HAP-1 (cell line): Measurements from ENCODE around the gene IGSF9B.

Source experiments
- DNase-seq, 2 experiments: peaks; one replicate each; pipeline ENCODE4 v3.0.0-alpha.2; 2016 to 2020; ENCODE audit warnings: low spot score in 2 of 2
- H3K27me3 ChIP-seq: fragments of 250-450 bp; sonication (Bioruptor Pico); 2 replicates; pipeline ENCODE4 v1.5.1; 2020; ENCODE audit warnings: low read depth, mild to moderate bottlenecking, moderate library complexity
- H3K36me3 ChIP-seq: fragments of 250-450 bp; sonication (Bioruptor Pico); replicated peaks from 2 replicates; pipeline ENCODE4 v1.5.1; 2020; ENCODE audit warnings: mild to moderate bottlenecking
- H3K4me1 ChIP-seq: fragments of 250-450 bp; sonication (Bioruptor Pico); 2 replicates; pipeline ENCODE4 v1.5.1; 2020; ENCODE audit warnings: mild to moderate bottlenecking
- H3K4me3 ChIP-seq: fragments of 250-450 bp; sonication (Bioruptor Pico); 2 replicates; pipeline ENCODE4 v1.5.1; 2020; ENCODE audit warnings: mild to moderate bottlenecking, moderate library complexity
- H3K9me3 ChIP-seq: fragments of 250-450 bp; sonication (Bioruptor Pico); 2 replicates; pipeline ENCODE4 v1.5.1; 2020; ENCODE audit warnings: mild to moderate bottlenecking, moderate library complexity
- in situ Hi-C: fragments of 300-500 bp; cut with MboI; formaldehyde crosslinking; loops from 3 replicates; pipeline ENCODE4 v1.14.3; 2020; ENCODE audit warnings: low sequenced_read_pairs, inconsistent platforms, mixed read lengths

Gene IGSF9B

GRCh38 chr11:133955945-133956421, 785 bp downstream of the IGSF9B start:
- peak overlapping the region; percentile 61 for H3K4me3 ChIP-seq
- peak in 1 of 2 experiments; percentile 24 for DNase-seq

GRCh38 chr11:133955081-133955891, 1.5 kb downstream of the IGSF9B start:
- DNase-seq, result no peak
- no peaks in the 10 kb centered on the region for H3K36me3 ChIP-seq
- H3K4me3 ChIP-seq, result peak overlapping the region; percentile 61
- peaks cover 3% of the 10 kb centered on the region for H3K4me1 ChIP-seq
- in situ Hi-C loops, result no loop called here
- no peaks in the 10 kb centered on the region for H3K9me3 ChIP-seq
- 0 out of 2 replicates have a peak, but pooled peaks cover 5% of the 10 kb centered on the region for H3K27me3 ChIP-seq

More at GRCh38 chr11:133955945-133956421, 785 bp downstream of the IGSF9B start:
- H3K36me3 ChIP-seq, result no peaks in the 10 kb centered on the region
- in situ Hi-C loops, result no loop called here
- H3K27me3 ChIP-seq, result 0 out of 2 replicates have a peak, but pooled peaks cover 5% of the 10 kb centered on the region
- H3K9me3 ChIP-seq, result no peaks in the 10 kb centered on the region
- peaks cover 3% of the 10 kb centered on the region for H3K4me1 ChIP-seq

GRCh38 chr11:133953999-133954398, 2.8 kb downstream of the IGSF9B start:
- Histone ChIP-seq H3K4me1 (peaks cover 3% of the 10 kb centered on the region), H3K9me3 (no peaks in the 10 kb centered on the region), H3K36me3 (no peaks in the 10 kb centered on the region), H3K4me3 (no peak overlapping the region), H3K27me3 (no peaks in the 10 kb centered on the region)
- no peak for DNase-seq
- in situ Hi-C loops, result no loop called here

GRCh38 chr11:133953547-133953946, 3.2 kb downstream of the IGSF9B start:
- in situ Hi-C loops, result no loop called here
- Histone ChIP-seq H3K27me3 (no peaks in the 10 kb centered on the region), H3K9me3 (no peaks in the 10 kb centered on the region), H3K4me1 (peaks cover 3% of the 10 kb centered on the region), H3K4me3 (no peak overlapping the region), H3K36me3 (no peaks in the 10 kb centered on the region)
- DNase-seq, result no peak

GRCh38 chr11:133952199-133953190, 4.3 kb downstream of the IGSF9B start:
- Histone ChIP-seq H3K4me1 (peaks cover 2% of the 10 kb centered on the region), H3K27me3 (no peaks in the 10 kb centered on the region), H3K36me3 (no peaks in the 10 kb centered on the region), H3K4me3 (no peak overlapping the region), H3K9me3 (no peaks in the 10 kb centered on the region)
- in situ Hi-C loops, result no loop called here
- DNase-seq, result no peak

- in situ Hi-C loops, result no loop called here
- no peaks in the 10 kb centered on the region for H3K27me3 ChIP-seq
- DNase-seq, result no peak
- no peaks in the 10 kb centered on the region for H3K36me3 ChIP-seq
- H3K4me1 ChIP-seq, result no peaks in the 10 kb centered on the region
- H3K9me3 ChIP-seq, result no peaks in the 10 kb centered on the region
- H3K4me3 ChIP-seq, result no peak overlapping the region
Observed at GRCh38 chr11:133951327-133952198, 5.2 kb downstream of the IGSF9B start.

- no peak overlapping the region for H3K4me3 ChIP-seq
- no peaks in the 10 kb centered on the region for H3K36me3 ChIP-seq
- no peaks in the 10 kb centered on the region for H3K27me3 ChIP-seq
- H3K4me1 ChIP-seq, result no peaks in the 10 kb centered on the region
- H3K9me3 ChIP-seq, result no peaks in the 10 kb centered on the region
- in situ Hi-C loops, result no loop called here
- no peak for DNase-seq
Observed at GRCh38 chr11:133950874-133951326, 5.9 kb downstream of the IGSF9B start.

- no peaks in the 10 kb centered on the region for H3K9me3 ChIP-seq
- no peaks in the 10 kb centered on the region for H3K36me3 ChIP-seq
- H3K4me3 ChIP-seq, result no peak overlapping the region
- no peaks in the 10 kb centered on the region for H3K4me1 ChIP-seq
- no peaks in the 10 kb centered on the region for H3K27me3 ChIP-seq
- in situ Hi-C loops, result no loop called here
- DNase-seq, result no peak
Observed at GRCh38 chr11:133950421-133950820, 6.3 kb downstream of the IGSF9B start.

GRCh38 chr11:133949129-133949528, 7.6 kb downstream of the IGSF9B start:
- no peak for DNase-seq
- Histone ChIP-seq H3K4me3 (no peak overlapping the region), H3K4me1 (no peaks in the 10 kb centered on the region)

GRCh38 chr11:133948711-133949110, 8.1 kb downstream of the IGSF9B start:
- Histone ChIP-seq H3K36me3 (no peaks in the 10 kb centered on the region), H3K4me3 (no peak overlapping the region), H3K4me1 (no peaks in the 10 kb centered on the region), H3K27me3 (no peaks in the 10 kb centered on the region), H3K9me3 (no peaks in the 10 kb centered on the region)
- in situ Hi-C loops, result no loop called here
- DNase-seq, result no peak

More at GRCh38 chr11:133949129-133949528, 7.6 kb downstream of the IGSF9B start:
- in situ Hi-C loops, result no loop called here
- H3K27me3 ChIP-seq, result no peaks in the 10 kb centered on the region
- H3K36me3 ChIP-seq, result no peaks in the 10 kb centered on the region
- H3K9me3 ChIP-seq, result no peaks in the 10 kb centered on the region

- peak; percentile 20 to 68 for DNase-seq
- Histone ChIP-seq H3K4me3 (no peak overlapping the region), H3K36me3 (no peaks in the 10 kb centered on the region), H3K4me1 (no peaks in the 10 kb centered on the region), H3K9me3 (no peaks in the 10 kb centered on the region), H3K27me3 (no peaks in the 10 kb centered on the region)
- in situ Hi-C loops, result no loop called here
Observed at GRCh38 chr11:133947321-133947756, 9.4 kb downstream of the IGSF9B start.

GRCh38 chr11:133946541-133947318, 10.0 kb downstream of the IGSF9B start:
- in situ Hi-C loops, result no loop called here
- Histone ChIP-seq H3K36me3 (no peaks in the 10 kb centered on the region), H3K27me3 (no peaks in the 10 kb centered on the region), H3K4me3 (no peak overlapping the region), H3K4me1 (no peaks in the 10 kb centered on the region), H3K9me3 (no peaks in the 10 kb centered on the region)
- no peak for DNase-seq
